ENCODE data around the gene IRF2BP2. TPM values are rescaled to one million over a fixed set of nuclear protein-coding genes. Genes with fewer than 3 reads are reported as not detected.

IRF2BP2 gene
- total and polyA plus RNA-seq, 4 donors = 49.3 to 197 (median 110) TPM

DNA sequence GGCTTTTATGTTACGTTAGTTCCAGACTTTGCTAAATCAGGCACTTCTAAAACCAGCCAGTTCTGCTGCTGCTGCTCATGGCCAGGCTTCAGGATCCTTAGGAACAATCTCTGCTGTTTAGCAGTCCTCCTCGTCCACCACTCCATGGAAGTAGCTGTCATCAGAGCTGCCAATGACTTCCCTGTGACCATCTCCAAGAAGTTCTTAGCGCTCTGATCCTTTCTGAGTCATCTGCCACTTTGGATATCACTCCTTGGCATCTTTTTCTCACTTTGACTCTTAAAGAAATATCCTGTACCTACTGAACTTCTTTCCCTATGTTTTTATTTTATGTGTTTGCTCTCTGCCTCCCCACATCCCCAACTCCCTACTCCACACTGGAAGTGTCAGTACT is 14.7 kb upstream of the IRF2BP2 start:
- TF ChIP-seq CTCF (IDR thresholded peaks at IDR 0.05; ENCODE audit: control extremely low read depth, extremely low read depth) = no peak
- H3K27ac ChIP-seq (ENCODE audit: low read depth in 1 of 2, low read length in 1 of 2) = no peak overlapping the region
- WGBS, 2 donors = 59 to 77% methylated on average over 3 of the region's 3 CpGs
- no peak overlapping the region for H3K9ac ChIP-seq (ENCODE audit: insufficient read depth in 1 of 2, low read length in 2 of 2)
- DNase-seq (peak in 1 of 3 donors; percentile 32), ATAC-seq (ENCODE audit: insufficient read depth, low FRiP score) (no peak)
- H3K27me3 ChIP-seq (ENCODE audit: control insufficient read depth in 3 of 3, insufficient read depth in 3 of 3, low read length in 2 of 3) = no peaks in the 10 kb centered on the region
- H3K4me1 ChIP-seq (ENCODE audit: control insufficient read depth in 5 of 5, insufficient read depth in 5 of 5, low read length in 5 of 5) = peaks cover 0 to 25% (median 5%) of the 10 kb centered on the region in 5 donors
- H3K36me3 ChIP-seq (ENCODE audit: control insufficient read depth in 4 of 4, insufficient read depth in 4 of 4, low read length in 4 of 4) = no peaks in the 10 kb centered on the region
- H3K9me3 ChIP-seq (ENCODE audit: control insufficient read depth in 4 of 4, insufficient read depth in 3 of 4, low read length in 3 of 4) = no peaks in the 10 kb centered on the region
- H3K4me3 ChIP-seq = no peak overlapping the region

DNA sequence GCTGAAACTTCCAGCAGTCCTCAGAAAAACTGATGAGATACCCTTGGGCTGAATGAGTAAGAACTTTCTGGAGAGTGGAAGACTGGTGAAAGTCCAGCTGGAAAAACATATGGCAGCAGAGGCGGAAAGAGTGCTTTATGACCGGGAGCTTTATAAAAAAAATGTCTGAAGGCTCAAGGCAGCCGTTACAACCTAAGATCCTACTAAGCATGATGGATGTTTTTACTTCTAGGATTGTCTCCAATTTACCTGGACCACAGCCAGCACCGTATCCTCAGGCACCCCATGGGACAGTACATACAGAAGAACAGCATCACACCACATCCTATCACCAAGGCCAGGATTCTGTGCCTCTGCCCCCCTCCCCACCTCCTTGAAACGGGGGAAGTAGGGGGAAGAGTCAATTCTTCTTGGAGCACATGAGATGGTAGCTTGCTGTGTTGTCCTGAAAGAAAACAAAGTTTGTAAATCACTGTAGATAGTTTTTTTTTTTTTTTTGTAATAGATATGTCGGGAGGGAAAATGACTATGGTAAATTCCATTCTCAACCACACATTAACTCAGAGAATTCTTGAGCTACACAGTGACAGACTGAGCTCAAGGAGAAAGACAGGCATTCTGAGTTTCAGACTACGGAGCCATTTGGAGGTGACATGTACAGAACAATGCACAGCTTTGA is 11.8 kb upstream of the IRF2BP2 start:
- no peak overlapping the region for H3K27ac ChIP-seq (ENCODE audit: low read depth in 1 of 2, low read length in 1 of 2)
- peaks cover 4 to 36% (median 18%) of the 10 kb centered on the region in 5 donors for H3K4me1 ChIP-seq (ENCODE audit: control insufficient read depth in 5 of 5, insufficient read depth in 5 of 5, low read length in 5 of 5)
- no peak for ATAC-seq (ENCODE audit: insufficient read depth, low FRiP score)
- DNase-seq = peak in 1 of 3 donors; percentile 34
- no peak overlapping the region for H3K4me3 ChIP-seq
- no peak overlapping the region for H3K9ac ChIP-seq (ENCODE audit: insufficient read depth in 1 of 2, low read length in 2 of 2)
- 70 to 72% methylated on average over 7 of the region's 7 CpGs for WGBS, 2 donors
- no peaks in the 10 kb centered on the region for H3K9me3 ChIP-seq (ENCODE audit: control insufficient read depth in 4 of 4, insufficient read depth in 3 of 4, low read length in 3 of 4)
- TF ChIP-seq CTCF (IDR thresholded peaks at IDR 0.05; ENCODE audit: control extremely low read depth, extremely low read depth) = no peak
- no peaks in the 10 kb centered on the region for H3K27me3 ChIP-seq (ENCODE audit: control insufficient read depth in 3 of 3, insufficient read depth in 3 of 3, low read length in 2 of 3)
- no peaks in the 10 kb centered on the region for H3K36me3 ChIP-seq (ENCODE audit: control insufficient read depth in 4 of 4, insufficient read depth in 4 of 4, low read length in 4 of 4)

DNA sequence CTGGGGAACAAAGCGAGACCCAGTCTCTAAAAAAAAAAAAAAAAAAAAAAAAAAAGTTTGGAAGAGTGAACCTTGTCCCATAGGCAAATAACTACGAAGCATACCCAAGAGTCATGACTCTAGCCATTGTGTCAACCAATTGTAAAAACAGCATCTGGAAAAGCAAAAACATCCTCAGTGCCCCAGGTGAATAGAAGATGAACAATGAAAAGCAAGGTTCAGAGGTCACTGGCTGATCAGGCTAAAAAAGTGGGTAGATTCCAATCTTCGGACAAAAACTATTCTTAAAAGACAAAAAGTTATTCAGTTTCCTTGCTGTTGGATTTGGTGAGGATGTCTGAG is 11.1 kb upstream of the IRF2BP2 start:
- 98 to 99% methylated on average over 3 of the region's 3 CpGs for WGBS, 2 donors
- Histone ChIP-seq H3K27me3 (ENCODE audit: control insufficient read depth in 3 of 3, insufficient read depth in 3 of 3, low read length in 2 of 3) (no peaks in the 10 kb centered on the region), H3K36me3 (ENCODE audit: control insufficient read depth in 4 of 4, insufficient read depth in 4 of 4, low read length in 4 of 4) (no peaks in the 10 kb centered on the region), H3K4me3 (no peak overlapping the region), H3K4me1 (ENCODE audit: control insufficient read depth in 5 of 5, insufficient read depth in 5 of 5, low read length in 5 of 5) (peaks cover 4 to 43% (median 23%) of the 10 kb centered on the region in 5 donors), H3K9ac (ENCODE audit: insufficient read depth in 1 of 2, low read length in 2 of 2) (no peak overlapping the region), H3K27ac (ENCODE audit: low read depth in 1 of 2, low read length in 1 of 2) (no peak overlapping the region), H3K9me3 (ENCODE audit: control insufficient read depth in 4 of 4, insufficient read depth in 3 of 4, low read length in 3 of 4) (no peaks in the 10 kb centered on the region)
- no peak for ATAC-seq (ENCODE audit: insufficient read depth, low FRiP score)
- no peak for TF ChIP-seq CTCF (IDR thresholded peaks at IDR 0.05; ENCODE audit: control extremely low read depth, extremely low read depth)
- no peak for DNase-seq
